H9 (cell line): ENCODE results near the gene FAM171A1. TPM values are rescaled to one million over a fixed set of nuclear protein-coding genes. Genes with fewer than 3 reads are reported as not detected.

ENCODE experiments used
- DNase-seq: peaks from one replicate; pipeline ENCODE4 v3.0.0-alpha.2; 2017
- H2AFZ ChIP-seq: one replicate; pipeline ENCODE4 v1.6.1; 2013; ENCODE audit warnings: mild to moderate bottlenecking, low read length, control low read depth, moderate library complexity
- H2AK5ac ChIP-seq: 2 replicates; pipeline ENCODE4 v1.6.1; 2013; ENCODE audit warnings: low read length, control low read depth, mixed read lengths; ENCODE audit not compliant: insufficient read length
- H2BK120ac ChIP-seq: one replicate; pipeline ENCODE4 v1.6.1; 2013; ENCODE audit warnings: low read depth, mild to moderate bottlenecking, low read length, control low read depth, inconsistent platforms; ENCODE audit not compliant: poor library complexity, severe bottlenecking
- H2BK12ac ChIP-seq: 2 replicates; pipeline ENCODE4 v1.6.1; 2013; ENCODE audit warnings: low read length, control low read depth, mixed read lengths, low read depth; ENCODE audit not compliant: insufficient read length
- H2BK15ac ChIP-seq: 2 replicates; pipeline ENCODE4 v1.6.1; 2013; ENCODE audit warnings: low read depth, low read length, control low read depth
- H2BK20ac ChIP-seq: one replicate; pipeline ENCODE4 v1.6.1; 2013; ENCODE audit warnings: low read depth, mild to moderate bottlenecking, low read length, control low read depth, inconsistent platforms; ENCODE audit not compliant: poor library complexity, severe bottlenecking
- H2BK5ac ChIP-seq: 2 replicates; pipeline ENCODE4 v1.6.1; 2013; ENCODE audit warnings: low read length, control low read depth, mixed read lengths; ENCODE audit not compliant: insufficient read length
- H3K14ac ChIP-seq: 2 replicates; pipeline ENCODE4 v1.6.1; 2013; ENCODE audit warnings: low read length, control low read depth; ENCODE audit not compliant: insufficient read depth
- H3K18ac ChIP-seq: 2 replicates; pipeline ENCODE4 v1.6.1; 2013; ENCODE audit warnings: low read depth, mild to moderate bottlenecking, mixed read lengths, low read length, control low read depth; ENCODE audit not compliant: insufficient read length
- H3K23ac ChIP-seq: 2 replicates; pipeline ENCODE4 v1.6.1; 2013; ENCODE audit warnings: low read length, control low read depth, mixed read lengths, low read depth; ENCODE audit not compliant: insufficient read length
- H3K23me2 ChIP-seq: 2 replicates; pipeline ENCODE4 v1.6.1; 2013; ENCODE audit warnings: low read depth, mild to moderate bottlenecking, mixed read lengths, low read length, control low read depth; ENCODE audit not compliant: insufficient read length, poor library complexity, severe bottlenecking
- H3K27ac ChIP-seq: 2 replicates; pipeline ENCODE4 v1.5.1; 2013; ENCODE audit warnings: low read length, control low read depth, mixed read lengths, low read depth; ENCODE audit not compliant: insufficient read length
- H3K27me3 ChIP-seq: 2 replicates; pipeline ENCODE4 v1.6.1; 2013; ENCODE audit warnings: low read length, control low read depth, inconsistent platforms; ENCODE audit not compliant: insufficient read depth
- H3K4ac ChIP-seq: 2 replicates; pipeline ENCODE4 v1.6.1; 2013; ENCODE audit warnings: low read depth, mild to moderate bottlenecking, control low read depth, inconsistent platforms, low read length, moderate library complexity
- H3K4me1 ChIP-seq: 2 replicates; pipeline ENCODE4 v1.6.1; 2013; ENCODE audit warnings: low read length, control low read depth, inconsistent platforms; ENCODE audit not compliant: insufficient read depth
- H3K4me2 ChIP-seq: 2 replicates; pipeline ENCODE4 v1.6.1; 2013; ENCODE audit warnings: low read length, control low read depth, mixed read lengths; ENCODE audit not compliant: insufficient read length, insufficient read depth
- H3K56ac ChIP-seq: 2 replicates; pipeline ENCODE4 v1.6.1; 2013; ENCODE audit warnings: low read depth, mild to moderate bottlenecking, mixed read lengths, low read length, control low read depth; ENCODE audit not compliant: insufficient read length
- H3K79me1 ChIP-seq: 2 replicates; pipeline ENCODE4 v1.6.1; 2013; ENCODE audit warnings: low read depth, mild to moderate bottlenecking, moderate library complexity, low read length, control low read depth, inconsistent platforms; ENCODE audit not compliant: insufficient read depth, poor library complexity, severe bottlenecking
- H3K79me2 ChIP-seq: 2 replicates; pipeline ENCODE4 v1.6.1; 2013; ENCODE audit warnings: low read length, control low read depth, inconsistent platforms; ENCODE audit not compliant: insufficient read depth
- H3K9ac ChIP-seq: 2 replicates; pipeline ENCODE4 v1.6.1; 2013; ENCODE audit warnings: low read length, control low read depth, mixed read lengths; ENCODE audit not compliant: insufficient read length; ENCODE audit errors: extremely low read depth
- H3K9me3 ChIP-seq: one replicate; pipeline ENCODE4 v1.6.1; 2013; ENCODE audit warnings: low read depth, low read length, inconsistent platforms; ENCODE audit not compliant: control insufficient read depth
- H3T11ph ChIP-seq: one replicate; pipeline ENCODE4 v1.6.1; 2013; ENCODE audit warnings: mild to moderate bottlenecking, low read length, control low read depth, inconsistent platforms
- H4K20me1 ChIP-seq: one replicate; pipeline ENCODE4 v1.6.1; 2013; ENCODE audit not compliant: control insufficient read depth, insufficient read length, insufficient read depth
- H4K5ac ChIP-seq: 2 replicates; pipeline ENCODE4 v1.6.1; 2013; ENCODE audit warnings: low read depth, mild to moderate bottlenecking, mixed read lengths, low read length, control low read depth; ENCODE audit not compliant: insufficient read length
- H4K8ac ChIP-seq: replicated peaks from 2 replicates; pipeline ENCODE4 v1.6.1; 2013; ENCODE audit warnings: low read length, control low read depth, mixed read lengths, low read depth; ENCODE audit not compliant: insufficient read length
- H4K91ac ChIP-seq: 2 replicates; pipeline ENCODE4 v1.6.1; 2013; ENCODE audit warnings: low read depth, mild to moderate bottlenecking, moderate library complexity, mixed read lengths, low read length, control low read depth; ENCODE audit not compliant: insufficient read length
- H3K27ac Mint-ChIP-seq, 3 experiments: 2 replicates in 2 of 3; 3 replicates in 1 of 3; pipeline ENCODE4 v1.8.0; 2020 to 2021; ENCODE audit warnings: mixed read lengths in 3 of 3, mild to moderate bottlenecking in 1 of 3, moderate library complexity in 1 of 3
- H3K27me3 Mint-ChIP-seq: 2 replicates; pipeline ENCODE4 v1.8.0; 2021; ENCODE audit warnings: low read depth, mild to moderate bottlenecking, moderate library complexity, mixed read lengths
- H3K36me3 Mint-ChIP-seq, 3 experiments: 2 replicates in 2 of 3; 3 replicates in 1 of 3; pipeline ENCODE4 v1.8.0; 2020 to 2021; ENCODE audit warnings: low read depth in 3 of 3, mixed read lengths in 3 of 3; ENCODE audit not compliant: insufficient read depth in 1 of 3
- H3K4me1 Mint-ChIP-seq, 2 experiments: 2 replicates each; pipeline ENCODE4 v1.8.0; 2020; ENCODE audit warnings: mixed read lengths in 2 of 2
- H3K4me3 Mint-ChIP-seq, 2 experiments: 2 replicates in 1 of 2; 3 replicates in 1 of 2; pipeline ENCODE4 v1.8.0; 2020 to 2021; ENCODE audit warnings: mild to moderate bottlenecking in 2 of 2, mixed read lengths in 2 of 2, moderate library complexity in 1 of 2
- H3K9me3 Mint-ChIP-seq, 2 experiments: 2 replicates in 1 of 2; 3 replicates in 1 of 2; pipeline ENCODE4 v1.8.0; 2020; ENCODE audit warnings: mild to moderate bottlenecking in 2 of 2, mixed read lengths in 2 of 2, moderate library complexity in 1 of 2
- CTCF ChIP-seq: fragments of 200-600 bp; sonication (generic); conservative IDR thresholded peaks from 3 replicates; pipeline ENCODE4 v1.8.0; 2021; ENCODE audit warnings: antibody characterized with exemption, mild to moderate bottlenecking
- WGBS: extraction: QIAGEN DNeasy Blood & Tissue Kit; methylation state at CpG from one replicate; pipeline ENCODE4 v1.1.7; 2013; ENCODE audit warnings: missing lambda C conversion rate, low lambda C conversion rate, mixed read lengths; ENCODE audit not compliant: insufficient read length; ENCODE audit errors: extremely low coverage; 5-methylcytosine and 5-hydroxymethylcytosine counted together
- total RNA-seq: library from RNA; stranded (reverse); gene quantifications from 2 replicates; pipeline ENCODE4 v1.2.1, GENCODE V29; 2021

FAM171A1 gene
- total RNA-seq, 1 experiment from 2014 or later, result 37.4 TPM

GRCh38 chr10:15336211-15336610 is 34.9 kb downstream of the FAM171A1 start:
- H3K4me3 Mint-ChIP-seq, result no peak overlapping the region
- peaks cover 2% of the 10 kb centered on the region; the same call in 1 of the 2 replicates for H3K79me2 ChIP-seq
- H2BK20ac ChIP-seq, result no peak overlapping the region

More at GRCh38 chr10:15336211-15336610, 34.9 kb downstream of the FAM171A1 start:
- H3K36me3 Mint-ChIP-seq, result no peaks in the 10 kb centered on the region
- H3K27me3 ChIP-seq, result no peaks in the 10 kb centered on the region
- no peaks in the 10 kb centered on the region for H3K79me1 ChIP-seq
- no peak overlapping the region for H2AK5ac ChIP-seq
- no peak overlapping the region for H2BK120ac ChIP-seq
- H3K18ac ChIP-seq, result no peak overlapping the region
- H3K4ac ChIP-seq, result no peak overlapping the region
- H3K23me2 ChIP-seq, result no peaks in the 10 kb centered on the region
- no peak overlapping the region for H3K23ac ChIP-seq
- no peak overlapping the region for H4K5ac ChIP-seq
- no peak overlapping the region for H2AFZ ChIP-seq
- H3K27ac ChIP-seq, result no peak overlapping the region
- no peak overlapping the region for H2BK12ac ChIP-seq
- H2BK15ac ChIP-seq, result no peak overlapping the region
- no peak overlapping the region for H4K8ac ChIP-seq
- no peaks in the 10 kb centered on the region for H3K9me3 Mint-ChIP-seq
- H3K27ac Mint-ChIP-seq, result no peak overlapping the region
- H3K4me2 ChIP-seq, result no peak overlapping the region
- no peak overlapping the region for H3K56ac ChIP-seq
- TF ChIP-seq CTCF, result no peak
- H4K91ac ChIP-seq, result no peak overlapping the region
- H3K27me3 Mint-ChIP-seq, result no peaks in the 10 kb centered on the region
- H2BK5ac ChIP-seq, result no peak overlapping the region
- peaks cover 4% of the 10 kb centered on the region; the same call in 1 of the 2 replicates for H3K4me1 ChIP-seq
- H4K20me1 ChIP-seq, result no peaks in the 10 kb centered on the region
- no CpG with 5 or more reads among the region's 4 CpGs for WGBS
- H3K9me3 ChIP-seq, result no peaks in the 10 kb centered on the region
- H3K9ac ChIP-seq, result no peak overlapping the region
- H3T11ph ChIP-seq, result no peak overlapping the region
- H3K4me1 Mint-ChIP-seq, result peaks cover 7 to 8% of the 10 kb centered on the region in 2 experiments
- DNase-seq, result no peak
- H3K14ac ChIP-seq, result no peak overlapping the region
